GM12878 (cell line): ENCODE data around the gene TAS2R5.
"Not testable (repeated sequence)": the region's sequence is repeated elsewhere in the genome, so short reads cannot be mapped to it uniquely, and the experiment has no call there.

ENCODE experiments used
- BHLHE40 ChIP-seq, 2 experiments: fragments of 450-650 bp in 1 of 2; IDR thresholded peaks; 2 replicates each; pipeline ENCODE4 v1.6.1; 2011 to 2017; ENCODE audit warnings: low read depth in 2 of 2, borderline replicate concordance in 1 of 2, improper control_type of control experiment in 1 of 2, low read length in 1 of 2, mild to moderate bottlenecking in 1 of 2
- CBX5 ChIP-seq: sonication (generic); IDR thresholded peaks from 2 replicates; pipeline ENCODE4 v1.6.1; 2016; ENCODE audit warnings: low read depth, moderate library complexity, mild to moderate bottlenecking, inconsistent platforms
- CTCF ChIP-seq, 3 experiments: IDR thresholded peaks in 2 of 3; conservative IDR thresholded peaks in 1 of 3; 2 replicates each; pipeline ENCODE4 v1.5.1; 2011; ENCODE audit warnings: low read depth in 3 of 3, low read length in 3 of 3, mild to moderate bottlenecking in 3 of 3, control low read depth in 2 of 3, moderate library complexity in 2 of 3, inconsistent platforms in 1 of 3, mixed read lengths in 1 of 3; ENCODE audit not compliant: control insufficient read depth in 2 of 3, insufficient read depth in 1 of 3; ENCODE audit errors: extremely low read depth in 1 of 3
- EP300 ChIP-seq, 2 experiments: fragments of 150-350 bp in 1 of 2; IDR thresholded peaks; 2 replicates each; pipeline ENCODE4 v1.6.1; 2011 to 2012; ENCODE audit warnings: low read depth in 2 of 2, low read length in 2 of 2, borderline replicate concordance in 1 of 2, improper control_type of control experiment in 1 of 2, inconsistent platforms in 1 of 2; ENCODE audit not compliant: control insufficient read depth in 1 of 2
- ETV6 ChIP-seq, 2 experiments: fragments of 450-650 bp in 1 of 2; IDR thresholded peaks in 1 of 2; conservative IDR thresholded peaks in 1 of 2; 2 replicates each; pipeline ENCODE4 v1.6.1; 2014; ENCODE audit warnings: antibody characterized with exemption in 1 of 2, borderline replicate concordance in 1 of 2, low read depth in 1 of 2, mild to moderate bottlenecking in 1 of 2, moderate library complexity in 1 of 2
- EZH2 ChIP-seq: IDR thresholded peaks from 2 replicates; pipeline ENCODE4 v1.6.1; 2012; ENCODE audit warnings: low read depth, mild to moderate bottlenecking, control low read depth, inconsistent platforms, low read length, borderline replicate concordance; ENCODE audit not compliant: control insufficient read depth
- FOXM1 ChIP-seq: IDR thresholded peaks from 2 replicates; pipeline ENCODE4 v1.6.1; 2012; ENCODE audit warnings: low read depth, mild to moderate bottlenecking, inconsistent platforms, low read length, moderate library complexity
- KDM1A ChIP-seq: fragments of 200-600 bp; sonication (generic); IDR thresholded peaks from 2 replicates; pipeline ENCODE4 v1.6.1; 2016; ENCODE audit warnings: borderline replicate concordance
- PBX3 ChIP-seq: IDR thresholded peaks from 2 replicates; pipeline ENCODE4 v1.6.1; 2011; ENCODE audit warnings: mild to moderate bottlenecking, low read depth, low read length, moderate library complexity; ENCODE audit not compliant: insufficient replicate concordance
- POLR2A ChIP-seq: IDR thresholded peaks from 2 replicates; pipeline ENCODE4 v1.6.1; 2011; ENCODE audit warnings: low read depth, mild to moderate bottlenecking, low read length
- POLR2AphosphoS5 ChIP-seq: IDR thresholded peaks from 2 replicates; pipeline ENCODE4 v1.6.1; 2011; ENCODE audit warnings: mild to moderate bottlenecking, low read length, inconsistent platforms
- SP1 ChIP-seq: IDR thresholded peaks from one replicate; pipeline ENCODE4 v1.6.1; 2011; ENCODE audit warnings: low read depth, low read length
- TARDBP ChIP-seq: IDR thresholded peaks from 2 replicates; pipeline ENCODE4 v1.6.1; 2016; ENCODE audit warnings: borderline replicate concordance

- TF ChIP-seq KDM1A; POLR2A; EP300 (IDR thresholded peaks at IDR 0.05; ENCODE audit: borderline replicate concordance in 1 of 2, control insufficient read depth in 1 of 2, low read depth in 2 of 2, low read length in 2 of 2); POLR2AphosphoS5; BHLHE40 (IDR thresholded peaks at IDR 0.05; ENCODE audit: borderline replicate concordance in 1 of 2, low read depth in 2 of 2, low read length in 1 of 2); TARDBP; EZH2; CBX5; CTCF (IDR thresholded peaks at IDR 0.05 in 2 of 3, conservative IDR thresholded peaks at IDR 0.05 in 1 of 3; ENCODE audit: control insufficient read depth in 2 of 3, extremely low read depth in 1 of 3, insufficient read depth in 1 of 3, low read depth in 3 of 3, low read length in 3 of 3); PBX3; ETV6 (conservative IDR thresholded peaks at IDR 0.05 in 1 of 2, IDR thresholded peaks at IDR 0.05 in 1 of 2; ENCODE audit: borderline replicate concordance in 1 of 2, low read depth in 1 of 2); FOXM1; SP1: not testable (repeated sequence)
Observed at GRCh38 chr7:141822432-141822831, 32.4 kb downstream of the TAS2R5 start.
